Osteocyte (in vitro differentiated cells): Measurements from ENCODE around the gene TBCD. TPM values are rescaled to one million over a fixed set of nuclear protein-coding genes. Genes with fewer than 3 reads are reported as not detected.

Experiments used
- DNase-seq: peaks from one replicate; pipeline ENCODE4 v3.0.0; 2021; ENCODE audit warnings: mixed read lengths; ENCODE audit not compliant: unreplicated experiment; ENCODE audit errors: extremely low spot score
- H3K27ac Mint-ChIP-seq: one replicate; pipeline ENCODE4 v1.8.0; 2021; ENCODE audit warnings: mild to moderate bottlenecking, mixed read lengths; ENCODE audit not compliant: unreplicated experiment
- H3K27me3 Mint-ChIP-seq: one replicate; pipeline ENCODE4 v1.8.0; 2021; ENCODE audit warnings: mixed read lengths; ENCODE audit not compliant: unreplicated experiment
- H3K36me3 Mint-ChIP-seq: one replicate; pipeline ENCODE4 v1.8.0; 2021; ENCODE audit warnings: mixed read lengths; ENCODE audit not compliant: unreplicated experiment
- H3K4me1 Mint-ChIP-seq: one replicate; pipeline ENCODE4 v1.8.0; 2021; ENCODE audit warnings: mixed read lengths; ENCODE audit not compliant: unreplicated experiment
- H3K4me3 Mint-ChIP-seq: one replicate; pipeline ENCODE4 v1.8.0; 2021; ENCODE audit warnings: mild to moderate bottlenecking, moderate library complexity, mixed read lengths; ENCODE audit not compliant: unreplicated experiment
- H3K9me3 Mint-ChIP-seq: one replicate; pipeline ENCODE4 v1.8.0; 2021; ENCODE audit warnings: mixed read lengths; ENCODE audit not compliant: unreplicated experiment
- CTCF ChIP-seq: fragments of 200-600 bp; sonication (generic); IDR thresholded peaks from 2 replicates; pipeline ENCODE4 v1.5.0; 2021; ENCODE audit warnings: antibody characterized with exemption, mild to moderate bottlenecking, moderate library complexity
- total RNA-seq: library from RNA; stranded (reverse); gene quantifications from 2 replicates; pipeline ENCODE4 v1.2.1, GENCODE V29; 2021

The TBCD gene
- total RNA-seq, 1 donor from 2014 or later = 74.0 TPM

- TF ChIP-seq CTCF = no peak
- Mint-ChIP-seq H3K27ac (no peak overlapping the region), H3K36me3 (peaks cover 2% of the 10 kb centered on the region), H3K4me3 (no peak overlapping the region), H3K27me3 (no peaks in the 10 kb centered on the region), H3K9me3 (no peaks in the 10 kb centered on the region), H3K4me1 (peaks cover 38% of the 10 kb centered on the region)
- no peak for DNase-seq
These were observed 137.9 kb downstream of the TBCD start for GRCh38 chr17:82889496-82890338.

- H3K36me3 Mint-ChIP-seq = peaks cover 3% of the 10 kb centered on the region
- DNase-seq = no peak
- peaks cover 32% of the 10 kb centered on the region for H3K4me1 Mint-ChIP-seq
- H3K4me3 Mint-ChIP-seq = no peak overlapping the region
- no peaks in the 10 kb centered on the region for H3K9me3 Mint-ChIP-seq
- H3K27ac Mint-ChIP-seq = no peak overlapping the region
- no peaks in the 10 kb centered on the region for H3K27me3 Mint-ChIP-seq
- TF ChIP-seq CTCF = no peak
These were observed 138.5 kb downstream of the TBCD start for GRCh38 chr17:82890339-82890730.

GRCh38 chr17:82890926-82891678 lies 139.2 kb downstream of the TBCD start:
- Mint-ChIP-seq H3K4me3 (no peak overlapping the region), H3K36me3 (peaks cover 4% of the 10 kb centered on the region), H3K27me3 (no peaks in the 10 kb centered on the region), H3K9me3 (no peaks in the 10 kb centered on the region), H3K27ac (no peak overlapping the region), H3K4me1 (peaks cover 24% of the 10 kb centered on the region)
- no peak for TF ChIP-seq CTCF
- DNase-seq = no peak

GRCh38 chr17:82891911-82892310 lies 140.0 kb downstream of the TBCD start:
- Mint-ChIP-seq H3K36me3 (peaks cover 4% of the 10 kb centered on the region), H3K4me1 (peaks cover 21% of the 10 kb centered on the region), H3K27ac (no peak overlapping the region), H3K27me3 (no peaks in the 10 kb centered on the region), H3K9me3 (no peaks in the 10 kb centered on the region), H3K4me3 (no peak overlapping the region)
- no peak for DNase-seq
- TF ChIP-seq CTCF = no peak
